ENCODE measurements around the gene CDC42. TPM values are rescaled to one million over a fixed set of nuclear protein-coding genes. Genes with fewer than 3 reads are reported as not detected.

Gene CDC42
- total and polyA plus RNA-seq, 2 of the 13 experiments (the other 11 are each of a cell fraction or from before 2014, with no cell fraction given) = 138 to 237 TPM

DNA sequence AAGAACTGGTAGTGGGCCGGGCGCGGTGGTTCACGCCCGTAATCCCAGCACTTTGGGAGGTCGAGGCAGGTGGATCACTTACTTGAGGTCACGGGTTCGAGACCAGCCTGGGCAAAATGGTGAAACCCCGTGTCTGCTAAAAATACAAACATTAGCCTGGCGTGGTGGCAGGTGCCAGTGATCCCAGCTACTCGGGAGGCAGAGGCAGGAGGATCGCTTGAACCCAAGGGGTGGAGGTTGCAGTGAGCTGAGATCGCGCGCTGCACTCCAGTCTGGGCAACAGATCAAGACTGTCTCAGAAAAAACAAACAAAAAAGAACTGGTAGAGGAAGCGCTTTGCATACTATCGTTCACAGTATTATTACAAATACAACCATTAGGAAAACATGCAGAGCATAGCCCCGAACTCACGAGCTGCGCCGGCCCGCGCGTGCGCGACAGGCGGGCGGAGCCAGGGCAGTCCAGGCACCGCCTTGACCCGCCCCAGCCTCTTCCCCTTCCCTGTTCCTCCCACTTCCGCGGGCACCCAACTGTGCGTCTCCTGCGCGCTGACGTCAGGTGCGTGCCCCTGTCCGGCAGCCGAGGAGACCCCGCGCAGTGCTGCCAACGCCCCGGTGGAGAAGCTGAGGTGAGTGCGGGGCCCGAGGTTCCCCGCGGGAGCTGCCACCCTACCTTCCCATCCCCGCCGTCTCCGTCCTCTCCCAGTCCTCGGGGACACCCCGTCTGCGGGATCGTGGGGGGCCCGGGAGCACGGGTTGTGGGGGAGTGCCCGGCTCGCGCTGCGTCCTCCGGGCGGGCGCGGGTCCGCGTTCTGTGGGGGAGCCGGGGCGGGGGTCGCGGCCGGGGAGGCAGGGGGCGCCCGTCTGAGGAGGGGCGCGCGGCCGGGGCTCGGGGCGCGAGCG lies at the start of gene CDC42 (continued):
- no peak for TF ChIP-seq JARID2 (CRISPR knock-in tag; IDR thresholded peaks at IDR 0.05; ENCODE audit: insufficient replicate concordance)
- TF ChIP-seq ETV6 (CRISPR knock-in tag; conservative IDR thresholded peaks at IDR 0.05) = peak; percentile 59; the same call in 1 of the 2 replicates
- TF ChIP-seq ATAD3A (CRISPR knock-in tag; IDR thresholded peaks at IDR 0.05) = no peak
- TF ChIP-seq FIP1L1 (IDR thresholded peaks at IDR 0.05; ENCODE audit: borderline replicate concordance, insufficient read depth, low read depth, low read length) = no peak
- no peak for TF ChIP-seq ZBTB3 (CRISPR knock-in tag; IDR thresholded peaks at IDR 0.05; ENCODE audit: borderline replicate concordance, low read depth)
- TF ChIP-seq ZNF605 (CRISPR knock-in tag; IDR thresholded peaks at IDR 0.05) = no peak; the same call in 1 of the 2 replicates
- no peak for TF ChIP-seq ZNF282 (IDR thresholded peaks at IDR 0.05; ENCODE audit: partially characterized antibody)
- no peak for TF ChIP-seq THYN1 (CRISPR knock-in tag; IDR thresholded peaks at IDR 0.05; ENCODE audit: borderline replicate concordance, low read depth)
- TF ChIP-seq MYNN (CRISPR knock-in tag; IDR thresholded peaks at IDR 0.05; ENCODE audit: low read depth) = no peak
- no peak for TF ChIP-seq STAG1 (CRISPR knock-in tag; IDR thresholded peaks at IDR 0.05)
- TF ChIP-seq SNAPC4 (CRISPR knock-in tag; IDR thresholded peaks at IDR 0.05) = no peak
- TF ChIP-seq, protein P1, sequence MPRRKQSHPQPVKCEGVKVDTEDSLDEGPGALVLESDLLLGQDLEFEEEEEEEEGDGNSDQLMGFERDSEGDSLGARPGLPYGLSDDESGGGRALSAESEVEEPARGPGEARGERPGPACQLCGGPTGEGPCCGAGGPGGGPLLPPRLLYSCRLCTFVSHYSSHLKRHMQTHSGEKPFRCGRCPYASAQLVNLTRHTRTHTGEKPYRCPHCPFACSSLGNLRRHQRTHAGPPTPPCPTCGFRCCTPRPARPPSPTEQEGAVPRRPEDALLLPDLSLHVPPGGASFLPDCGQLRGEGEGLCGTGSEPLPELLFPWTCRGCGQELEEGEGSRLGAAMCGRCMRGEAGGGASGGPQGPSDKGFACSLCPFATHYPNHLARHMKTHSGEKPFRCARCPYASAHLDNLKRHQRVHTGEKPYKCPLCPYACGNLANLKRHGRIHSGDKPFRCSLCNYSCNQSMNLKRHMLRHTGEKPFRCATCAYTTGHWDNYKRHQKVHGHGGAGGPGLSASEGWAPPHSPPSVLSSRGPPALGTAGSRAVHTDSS (CRISPR knock-in tag; conservative IDR thresholded peaks at IDR 0.05) = no peak
- TF ChIP-seq ATF7 (IDR thresholded peaks at IDR 0.05) = peak; percentile 58
- peak; percentile 94 for TF ChIP-seq ATF7 (CRISPR knock-in tag; IDR thresholded peaks at IDR 0.05)
- TF ChIP-seq EEA1 (CRISPR knock-in tag; IDR thresholded peaks at IDR 0.05; ENCODE audit: borderline replicate concordance) = no peak
- TF ChIP-seq ZNF24 (IDR thresholded peaks at IDR 0.05) = no peak
- TF ChIP-seq, protein P2, sequence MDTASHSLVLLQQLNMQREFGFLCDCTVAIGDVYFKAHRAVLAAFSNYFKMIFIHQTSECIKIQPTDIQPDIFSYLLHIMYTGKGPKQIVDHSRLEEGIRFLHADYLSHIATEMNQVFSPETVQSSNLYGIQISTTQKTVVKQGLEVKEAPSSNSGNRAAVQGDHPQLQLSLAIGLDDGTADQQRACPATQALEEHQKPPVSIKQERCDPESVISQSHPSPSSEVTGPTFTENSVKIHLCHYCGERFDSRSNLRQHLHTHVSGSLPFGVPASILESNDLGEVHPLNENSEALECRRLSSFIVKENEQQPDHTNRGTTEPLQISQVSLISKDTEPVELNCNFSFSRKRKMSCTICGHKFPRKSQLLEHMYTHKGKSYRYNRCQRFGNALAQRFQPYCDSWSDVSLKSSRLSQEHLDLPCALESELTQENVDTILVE (CRISPR knock-in tag; IDR thresholded peaks at IDR 0.05) = peak; percentile 75; the same call in 1 of the 2 replicates
- TF ChIP-seq ISL2 (CRISPR knock-in tag; IDR thresholded peaks at IDR 0.05) = peak; percentile 50; the same call in 1 of the 2 replicates
- TF ChIP-seq IKZF1 (IDR thresholded peaks at IDR 0.05) = no peak
- TF ChIP-seq CTCF (CRISPR knock-in tag; IDR thresholded peaks at IDR 0.05) = no peak

Measured in HepG2 (cell line).